LNCaP clone FGC (cell line): ENCODE data around the gene MAST3.
A peak's percentile ranks its signal among the peaks of the same experiment; 100 is the strongest.
"Not testable (repeated sequence)": the region's sequence is repeated elsewhere in the genome, so short reads cannot be mapped to it uniquely, and the experiment has no call there.

Source experiments
- DNase-seq: peaks from one replicate; pipeline ENCODE4 v3.0.0-alpha.2; 2011; ENCODE audit warnings: low read depth
- H3K4me3 ChIP-seq: 2 replicates; pipeline ENCODE4 v1.5.1; 2011; ENCODE audit warnings: mild to moderate bottlenecking, low read depth, low read length, control low read depth
- TF ChIP-seq, protein P1 (sequence below): IDR thresholded peaks from 2 replicates; pipeline ENCODE4 v1.5.1; 2012; ENCODE audit warnings: mild to moderate bottlenecking; ENCODE audit not compliant: control insufficient read depth, insufficient read depth; ENCODE audit errors: extremely low read depth

The MAST3 gene

DNA sequence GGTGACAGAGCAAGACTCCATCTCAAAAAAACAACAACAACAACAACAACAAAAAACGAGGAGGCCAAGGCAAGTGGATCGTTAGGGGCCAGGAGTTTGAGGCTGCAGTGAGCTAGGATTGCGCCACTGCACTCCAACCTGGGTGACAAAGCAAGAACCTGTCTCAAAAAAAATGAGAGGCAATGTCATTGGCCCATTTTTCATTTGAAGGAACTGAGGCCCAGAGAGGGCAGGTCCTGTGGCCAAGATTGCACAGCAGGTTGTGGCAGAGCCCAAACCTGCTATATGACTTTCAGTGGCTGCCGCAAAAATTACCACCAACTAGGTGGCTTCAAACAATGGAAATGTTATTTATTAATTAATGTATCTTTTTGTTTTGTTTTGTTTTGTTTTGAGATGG, 60.9 kb downstream of the MAST3 start:
- no peak overlapping the region for H3K4me3 ChIP-seq
- TF ChIP-seq, protein P1, sequence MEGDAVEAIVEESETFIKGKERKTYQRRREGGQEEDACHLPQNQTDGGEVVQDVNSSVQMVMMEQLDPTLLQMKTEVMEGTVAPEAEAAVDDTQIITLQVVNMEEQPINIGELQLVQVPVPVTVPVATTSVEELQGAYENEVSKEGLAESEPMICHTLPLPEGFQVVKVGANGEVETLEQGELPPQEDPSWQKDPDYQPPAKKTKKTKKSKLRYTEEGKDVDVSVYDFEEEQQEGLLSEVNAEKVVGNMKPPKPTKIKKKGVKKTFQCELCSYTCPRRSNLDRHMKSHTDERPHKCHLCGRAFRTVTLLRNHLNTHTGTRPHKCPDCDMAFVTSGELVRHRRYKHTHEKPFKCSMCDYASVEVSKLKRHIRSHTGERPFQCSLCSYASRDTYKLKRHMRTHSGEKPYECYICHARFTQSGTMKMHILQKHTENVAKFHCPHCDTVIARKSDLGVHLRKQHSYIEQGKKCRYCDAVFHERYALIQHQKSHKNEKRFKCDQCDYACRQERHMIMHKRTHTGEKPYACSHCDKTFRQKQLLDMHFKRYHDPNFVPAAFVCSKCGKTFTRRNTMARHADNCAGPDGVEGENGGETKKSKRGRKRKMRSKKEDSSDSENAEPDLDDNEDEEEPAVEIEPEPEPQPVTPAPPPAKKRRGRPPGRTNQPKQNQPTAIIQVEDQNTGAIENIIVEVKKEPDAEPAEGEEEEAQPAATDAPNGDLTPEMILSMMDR: no peak
- DNase-seq: no peak

DNA sequence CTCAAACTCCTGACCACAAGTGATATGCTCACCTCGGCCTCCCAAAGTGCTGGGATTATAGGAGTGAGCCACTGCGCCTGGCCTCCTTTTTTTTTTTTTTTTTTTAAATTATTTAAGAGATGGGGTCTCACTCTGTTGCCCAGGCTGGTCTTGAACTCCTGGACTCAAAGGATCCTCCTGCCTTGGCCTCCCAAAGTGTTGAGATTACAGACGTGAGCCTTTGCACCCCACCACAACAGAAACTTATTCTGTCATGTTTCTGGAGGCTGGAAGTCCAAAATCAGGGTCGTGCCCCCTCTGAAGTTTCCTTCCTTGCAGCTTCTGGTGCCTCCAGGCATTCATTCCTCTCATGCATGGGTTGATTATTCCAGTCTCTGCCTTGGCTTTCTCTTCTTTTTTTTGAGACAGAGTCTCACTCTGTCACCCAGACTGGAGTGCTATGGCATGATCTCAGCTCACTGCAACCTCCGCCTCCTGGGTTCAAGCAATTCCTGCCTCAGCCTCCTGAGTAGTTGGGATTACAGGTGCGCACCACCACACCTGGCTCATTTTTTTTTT, 61.6 kb downstream of the MAST3 start:
- not testable (repeated sequence) for DNase-seq

DNA sequence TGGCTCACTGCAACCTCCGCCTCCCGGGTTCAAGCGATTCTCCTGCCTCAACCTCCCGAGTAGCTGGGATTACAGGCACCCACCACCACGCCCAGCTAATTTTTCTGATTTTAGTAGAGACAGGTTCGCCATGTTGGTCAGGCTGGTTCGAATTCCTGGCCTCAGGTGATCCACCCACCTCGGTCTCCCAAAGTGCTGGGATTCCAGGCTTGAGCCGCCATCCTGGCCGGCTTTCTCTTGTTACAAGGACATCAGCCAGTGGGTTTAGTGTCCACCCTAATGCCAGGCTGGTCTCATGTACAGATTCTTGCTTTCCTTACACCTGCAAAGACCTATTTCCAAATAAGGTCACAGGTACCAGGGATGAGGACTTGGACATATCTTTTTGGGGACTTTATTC, 62.2 kb downstream of the MAST3 start:
- no peak for DNase-seq
- TF ChIP-seq, protein P1: no peak
- H3K4me3 ChIP-seq: no peak overlapping the region

More for the DNA sequence above, 61.6 kb downstream of the MAST3 start:
- H3K4me3 ChIP-seq: not testable (repeated sequence)

DNA sequence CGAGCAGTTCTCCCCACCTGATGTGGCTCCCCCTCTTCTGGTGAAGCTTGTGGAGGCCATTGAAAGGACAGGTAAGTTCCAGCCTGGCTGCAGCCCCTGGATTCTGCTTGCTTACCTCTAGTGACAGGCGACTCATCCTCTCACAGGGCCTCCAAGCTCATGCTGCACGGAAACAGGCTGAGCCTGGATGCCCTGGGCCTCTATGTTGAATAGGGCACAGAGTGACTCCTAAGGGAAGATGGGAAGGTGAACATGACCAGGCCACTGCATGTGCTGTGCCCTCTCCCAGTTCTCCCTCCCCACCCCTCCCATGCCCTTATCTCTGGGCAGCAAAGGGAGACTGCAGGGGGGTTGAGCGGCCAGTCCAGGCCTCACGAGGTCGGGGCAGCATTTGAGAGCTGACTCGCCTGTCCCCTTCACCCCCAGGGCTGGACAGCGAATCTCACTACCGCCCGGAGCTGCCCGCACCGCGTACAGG, 63.0 kb downstream of the MAST3 start:
- no peak for DNase-seq
- TF ChIP-seq, protein P1: no peak
- H3K4me3 ChIP-seq: peak overlapping the region; percentile 48

DNA sequence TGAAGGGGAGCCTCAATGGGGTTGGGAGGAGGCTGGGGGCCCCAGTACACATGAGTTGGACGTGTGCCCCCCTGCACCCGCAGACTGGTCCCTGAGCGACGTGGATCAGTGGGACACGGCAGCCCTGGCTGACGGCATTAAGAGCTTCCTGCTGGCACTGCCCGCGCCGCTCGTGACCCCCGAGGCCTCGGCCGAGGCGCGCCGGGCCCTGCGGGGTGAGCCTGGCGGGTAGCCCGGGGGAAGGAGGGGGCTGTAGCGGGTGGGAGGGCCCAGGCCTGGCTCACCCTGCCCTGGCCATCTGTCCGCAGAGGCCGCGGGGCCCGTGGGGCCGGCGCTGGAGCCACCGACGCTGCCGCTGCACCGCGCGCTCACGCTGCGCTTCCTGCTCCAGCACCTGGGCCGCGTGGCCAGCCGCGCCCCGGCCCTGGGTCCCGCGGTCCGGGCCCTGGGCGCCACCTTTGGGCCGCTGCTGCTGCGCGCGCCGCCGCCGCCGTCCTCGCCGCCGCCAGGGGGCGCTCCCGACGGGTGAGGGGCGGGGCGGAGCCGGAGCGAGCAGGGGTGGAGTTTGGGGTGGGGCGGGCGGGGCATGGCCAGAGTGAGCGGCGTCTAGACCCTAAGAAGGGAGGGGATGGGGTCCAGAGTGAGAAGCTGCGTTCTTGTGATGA, 63.5 kb downstream of the MAST3 start:
- H3K4me3 ChIP-seq: peak overlapping the region; percentile 48
- TF ChIP-seq, protein P1: peak; percentile 99
- no peak for DNase-seq

DNA sequence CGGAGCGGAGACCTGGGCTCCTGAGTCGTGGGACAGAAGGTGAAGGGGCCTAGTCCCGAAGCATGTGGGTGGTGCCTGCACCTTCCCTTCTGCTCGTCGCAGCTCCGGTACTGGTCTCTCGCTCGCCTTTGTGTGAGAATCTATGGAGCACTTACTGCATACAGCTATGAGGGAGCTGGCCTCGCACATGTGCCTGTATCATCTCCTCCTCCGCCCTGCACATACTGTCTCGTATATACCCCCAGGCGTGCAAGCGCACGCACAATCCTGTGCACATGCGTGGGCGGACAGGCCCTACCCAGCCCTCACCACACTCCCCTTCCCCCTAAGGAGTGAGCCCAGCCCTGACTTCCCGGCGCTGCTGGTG, 64.0 kb downstream of the MAST3 start:
- TF ChIP-seq, protein P1: no peak
- no peak for DNase-seq
- no peak overlapping the region for H3K4me3 ChIP-seq

DNA sequence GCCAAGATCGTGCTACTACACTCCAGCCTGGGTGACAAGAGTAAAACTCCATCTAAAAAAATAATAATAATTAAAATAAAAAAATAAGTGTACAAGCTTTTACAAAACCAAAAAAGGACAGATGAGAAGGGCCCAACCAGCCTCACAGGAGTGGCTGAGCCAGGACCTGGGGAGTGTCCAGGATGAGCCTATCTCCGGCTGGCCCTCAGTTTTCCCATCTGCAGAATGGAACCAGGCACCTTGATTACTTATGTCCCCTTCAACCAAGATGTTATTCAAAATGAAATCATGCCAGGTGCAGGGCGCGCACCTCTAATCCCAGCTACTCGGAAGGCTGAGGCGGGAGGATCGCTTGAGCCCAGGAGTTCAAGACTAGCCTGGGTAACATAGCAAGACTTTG, 66.5 kb downstream of the MAST3 start:
- H3K4me3 ChIP-seq: no peak overlapping the region
- TF ChIP-seq, protein P1: no peak
- DNase-seq: no peak
